Smooth muscle cell (in vitro differentiated cells): Measurements from ENCODE around the gene MED12L. TPM values are rescaled to one million over a fixed set of nuclear protein-coding genes. Genes with fewer than 3 reads are reported as not detected.

Source experiments
- DNase-seq: peaks from one replicate; lab custom pipeline; 2025; ENCODE audit not compliant: unreplicated experiment; lab: John Stamatoyannopoulos, UW
- H2AFZ ChIP-seq: fragments of 200-600 bp; sonication (generic); 2 replicates; pipeline ENCODE4 v1.6.0; 2016; ENCODE audit warnings: antibody characterized with exemption, low read depth, mild to moderate bottlenecking
- H3F3A ChIP-seq: fragments of 200-600 bp; sonication (generic); 2 replicates; pipeline ENCODE4 v1.6.0; 2017; ENCODE audit warnings: antibody characterized with exemption, low read depth
- H3K27ac ChIP-seq: fragments of 200-600 bp; sonication (generic); 2 replicates; pipeline ENCODE4 v1.5.1; 2016; ENCODE audit warnings: low read depth, mild to moderate bottlenecking
- H3K27me3 ChIP-seq: fragments of 200-600 bp; sonication (generic); 2 replicates; pipeline ENCODE4 v1.6.1; 2016; ENCODE audit warnings: low read depth, mild to moderate bottlenecking
- H3K36me3 ChIP-seq: fragments of 200-600 bp; sonication (generic); 2 replicates; pipeline ENCODE4 v1.5.1; 2016; ENCODE audit warnings: low read depth
- H3K4me1 ChIP-seq: fragments of 200-600 bp; sonication (generic); 2 replicates; pipeline ENCODE4 v1.5.1; 2016; ENCODE audit warnings: low read depth
- H3K4me2 ChIP-seq: fragments of 200-600 bp; sonication (generic); 2 replicates; pipeline ENCODE4 v1.6.0; 2016; ENCODE audit warnings: mild to moderate bottlenecking
- H3K4me3 ChIP-seq: fragments of 200-600 bp; sonication (generic); 2 replicates; pipeline ENCODE4 v1.5.1; 2016; ENCODE audit warnings: mild to moderate bottlenecking
- H3K79me2 ChIP-seq: fragments of 200-600 bp; sonication (generic); 2 replicates; pipeline ENCODE4 v1.6.0; 2016; ENCODE audit warnings: low read depth, mild to moderate bottlenecking
- H3K9ac ChIP-seq: fragments of 200-600 bp; sonication (generic); 2 replicates; pipeline ENCODE4 v1.6.0; 2016; ENCODE audit warnings: low read depth
- H3K9me3 ChIP-seq: fragments of 200-600 bp; sonication (generic); replicated peaks from 2 replicates; pipeline ENCODE4 v1.5.1; 2016; ENCODE audit warnings: low read depth
- H4K20me1 ChIP-seq: fragments of 200-600 bp; sonication (generic); 2 replicates; pipeline ENCODE4 v1.6.0; 2016; ENCODE audit warnings: low read depth
- CTCF ChIP-seq: fragments of 200-600 bp; sonication (generic); IDR thresholded peaks from 2 replicates; pipeline ENCODE4 v1.5.1; 2017; ENCODE audit warnings: borderline replicate concordance, mild to moderate bottlenecking, antibody characterized with exemption; ENCODE audit not compliant: insufficient read depth, poor library complexity, severe bottlenecking
- WGBS: methylation state at CpG from one replicate; pipeline ENCODE4 v1.1.7; 2016; ENCODE audit warnings: low lambda C conversion rate; 5-methylcytosine and 5-hydroxymethylcytosine counted together
- polyA plus RNA-seq: library from polyadenylated mRNA; unstranded; fragments of >200 nt; fragmentation: Nextera tagmentation; extraction: Ambion mirVana; gene quantifications from 2 replicates; pipeline ENCODE4 v1.2.1, GENCODE V29; 2016
- total RNA-seq: library from RNA; depleted of rRNA; stranded (reverse); fragments of >200 nt; gene quantifications from 2 replicates; pipeline ENCODE4 v1.2.3, GENCODE V29; 2014

The MED12L gene
- total and polyA plus RNA-seq, 2 experiments from 2014 or later, result 0.26 to 1.5 TPM

GRCh38 chr3:151456065-151456464 is 370.6 kb downstream of the MED12L start:
- Histone ChIP-seq H3K4me1 (no peaks in the 10 kb centered on the region), H3K79me2 (no peaks in the 10 kb centered on the region), H4K20me1 (no peaks in the 10 kb centered on the region), H3K9ac (no peak overlapping the region), H3K9me3 (no peaks in the 10 kb centered on the region), H3F3A (no peaks in the 10 kb centered on the region), H3K27me3 (peaks cover 6% of the 10 kb centered on the region), H3K36me3 (no peaks in the 10 kb centered on the region), H3K4me3 (no peak overlapping the region), H3K4me2 (no peak overlapping the region), H3K27ac (no peak overlapping the region), H2AFZ (no peak overlapping the region)
- WGBS, result 91% methylated on average over 3 of the region's 3 CpGs
- no peak for DNase-seq
- TF ChIP-seq CTCF, result no peak

GRCh38 chr3:151459358-151459757 is 373.9 kb downstream of the MED12L start:
- Histone ChIP-seq H3K36me3 (no peaks in the 10 kb centered on the region), H3K4me2 (no peak overlapping the region), H3K27ac (no peak overlapping the region), H3F3A (no peaks in the 10 kb centered on the region), H4K20me1 (no peaks in the 10 kb centered on the region), H3K9ac (no peak overlapping the region), H3K4me3 (no peak overlapping the region), H3K9me3 (no peaks in the 10 kb centered on the region), H3K27me3 (peaks cover 18% of the 10 kb centered on the region), H3K4me1 (no peaks in the 10 kb centered on the region), H2AFZ (no peak overlapping the region), H3K79me2 (no peaks in the 10 kb centered on the region)
- 50% methylated on average over 3 of the region's 3 CpGs for WGBS
- no peak for TF ChIP-seq CTCF
- DNase-seq, result no peak

- Histone ChIP-seq H3K79me2 (no peaks in the 10 kb centered on the region), H2AFZ (peak overlapping the region; percentile 28), H3K4me2 (peak overlapping the region; percentile 95), H3K4me1 (no peaks in the 10 kb centered on the region), H3K4me3 (peak overlapping the region; percentile 67), H3F3A (no peaks in the 10 kb centered on the region), H4K20me1 (no peaks in the 10 kb centered on the region), H3K27ac (no peak overlapping the region), H3K36me3 (no peaks in the 10 kb centered on the region), H3K9me3 (no peaks in the 10 kb centered on the region), H3K27me3 (peaks cover 18% of the 10 kb centered on the region), H3K9ac (no peak overlapping the region)
- WGBS, result 72% methylated on average over 2 of the region's 2 CpGs
- TF ChIP-seq CTCF, result no peak
- DNase-seq, result no peak
Observed at GRCh38 chr3:151460228-151460627, 374.8 kb downstream of the MED12L start.

- WGBS, result 10% methylated on average over 36 of the region's 40 CpGs
- Histone ChIP-seq H3K4me3 (peak within 1 kb of the TSS; percentile 67), H3K4me1 (no peaks in the 10 kb centered on the region), H3K27ac (no peak within 1 kb of the TSS), H2AFZ (peak within 1 kb of the TSS; percentile 92), H3K9ac (no peak within 1 kb of the TSS), H3F3A (no peaks in the 10 kb centered on the region), H3K36me3 (no peaks in the 10 kb centered on the region), H4K20me1 (no peaks in the 10 kb centered on the region), H3K27me3 (peaks cover 18% of the 10 kb centered on the region), H3K9me3 (no peaks in the 10 kb centered on the region), H3K79me2 (no peaks in the 10 kb centered on the region), H3K4me2 (peak within 1 kb of the TSS; percentile 95)
- no peak for DNase-seq
- TF ChIP-seq CTCF, result no peak
Observed at GRCh38 chr3:151460774-151461450, 375.4 kb downstream of the MED12L start, which contains the start of gene IGSF10. TSS of gene IGSF10 (minus strand) at chr3:151461061. CDS start at chr3:151458709, 2,352 bp downstream.
